Measurements from ENCODE around the gene ADPGK. TPM values are rescaled to one million over a fixed set of nuclear protein-coding genes. Genes with fewer than 3 reads are reported as not detected.

The ADPGK gene
- total RNA-seq, 1 experiment from 2014 or later = 54.8 TPM

DNA sequence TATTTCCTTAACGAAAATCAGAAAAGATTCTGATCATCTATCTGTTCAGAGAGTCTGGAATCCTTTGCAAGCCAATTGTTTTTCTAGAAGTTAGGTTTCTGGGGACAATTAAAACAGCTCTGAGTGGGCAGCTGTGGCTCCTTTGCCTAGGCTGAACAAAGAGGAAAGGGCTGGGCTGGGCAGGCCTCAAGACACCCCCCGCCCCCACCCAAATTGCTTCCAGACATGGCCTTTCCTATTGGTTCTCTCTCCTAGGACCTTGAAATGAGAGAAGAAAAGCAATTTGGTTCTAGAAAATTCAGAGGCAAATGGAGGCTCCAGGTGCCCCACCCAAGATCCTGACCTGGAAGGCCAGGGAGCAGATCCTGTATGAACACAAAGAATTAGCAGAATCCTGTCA is 2.3 kb upstream of the ADPGK start:
- no CpG with 5 or more reads among the region's 2 CpGs for WGBS (ENCODE audit: extremely low coverage, insufficient read length, low lambda C conversion rate)
- Histone ChIP-seq H3K79me2 (ENCODE audit: insufficient read depth, low read length) (peaks cover 11% of the 10 kb centered on the region; the same call in 1 of the 2 replicates), H2AFZ (ENCODE audit: low read length) (no peak overlapping the region), H3K23me2 (ENCODE audit: insufficient read length, low read depth, low read length, poor library complexity, severe bottlenecking) (peaks cover 3% of the 10 kb centered on the region), H3K18ac (ENCODE audit: insufficient read length, low read depth, low read length) (no peak overlapping the region), H3K4me1 (ENCODE audit: insufficient read depth, low read length) (peaks cover 9% of the 10 kb centered on the region; the same call in 1 of the 2 replicates), H2BK20ac (ENCODE audit: low read depth, low read length, poor library complexity, severe bottlenecking) (no peak overlapping the region), H2BK120ac (ENCODE audit: low read depth, low read length, poor library complexity, severe bottlenecking) (no peak overlapping the region), H3K56ac (ENCODE audit: insufficient read length, low read depth, low read length) (no peak overlapping the region), H3K4me2 (ENCODE audit: insufficient read depth, insufficient read length, low read length) (no peak overlapping the region), H4K91ac (ENCODE audit: insufficient read length, low read depth, low read length) (no peak overlapping the region), H3K14ac (ENCODE audit: insufficient read depth, low read length) (no peak overlapping the region), H3T11ph (ENCODE audit: low read length) (no peak overlapping the region), H4K20me1 (ENCODE audit: control insufficient read depth, insufficient read depth, insufficient read length) (no peaks in the 10 kb centered on the region), H4K8ac (replicated peaks; ENCODE audit: insufficient read length, low read depth, low read length) (no peak overlapping the region), H3K27me3 (ENCODE audit: insufficient read depth, low read length) (no peaks in the 10 kb centered on the region), H3K79me1 (ENCODE audit: insufficient read depth, low read depth, low read length, poor library complexity, severe bottlenecking) (no peaks in the 10 kb centered on the region), H3K9ac (ENCODE audit: extremely low read depth, insufficient read length, low read length) (no peak overlapping the region), H4K5ac (ENCODE audit: insufficient read length, low read depth, low read length) (no peak overlapping the region), H2AK5ac (ENCODE audit: insufficient read length, low read length) (no peak overlapping the region), H3K27ac (ENCODE audit: insufficient read length, low read depth, low read length) (no peak overlapping the region), H3K9me3 (ENCODE audit: control insufficient read depth, low read depth, low read length) (no peaks in the 10 kb centered on the region), H3K4ac (ENCODE audit: low read depth, low read length) (no peak overlapping the region), H2BK15ac (ENCODE audit: low read depth, low read length) (no peak overlapping the region), H2BK5ac (ENCODE audit: insufficient read length, low read length) (no peak overlapping the region), H2BK12ac (ENCODE audit: insufficient read length, low read depth, low read length) (no peak overlapping the region), H3K23ac (ENCODE audit: insufficient read length, low read depth, low read length) (no peak overlapping the region)
- no peak for DNase-seq
- no peak for TF ChIP-seq CTCF (conservative IDR thresholded peaks at IDR 0.05)
- H3K4me3 Mint-ChIP-seq = no peak overlapping the region
- peaks cover 0 to 4% (median 4%) of the 10 kb centered on the region in 3 experiments; a peak in 3 of 7 replicates for H3K36me3 Mint-ChIP-seq (ENCODE audit: insufficient read depth in 1 of 3, low read depth in 3 of 3)
- no peaks in the 10 kb centered on the region for H3K9me3 Mint-ChIP-seq
- no peak overlapping the region for H3K27ac Mint-ChIP-seq
- peaks cover 6% of the 10 kb centered on the region for H3K27me3 Mint-ChIP-seq (ENCODE audit: low read depth)
- peaks cover 20 to 21% of the 10 kb centered on the region in 2 experiments for H3K4me1 Mint-ChIP-seq
